ENCODE measurements around the gene ABCA10.
"Not testable (repeated sequence)": the region's sequence is repeated elsewhere in the genome, so short reads cannot be mapped to it uniquely, and the experiment has no call there.

ABCA10 gene

GRCh38 chr17:69228576-69228975 lies at the start of gene ABCA10:
TSS of gene ABCA10 (minus strand) at chr17:69228824. CDS start at chr17:69225358, 3,466 bp downstream.
- no peak for DNase-seq

- DNase-seq: not testable (repeated sequence)
These were observed 47.7 kb upstream of the ABCA10 start for GRCh38 chr17:69276279-69276678.

DNA sequence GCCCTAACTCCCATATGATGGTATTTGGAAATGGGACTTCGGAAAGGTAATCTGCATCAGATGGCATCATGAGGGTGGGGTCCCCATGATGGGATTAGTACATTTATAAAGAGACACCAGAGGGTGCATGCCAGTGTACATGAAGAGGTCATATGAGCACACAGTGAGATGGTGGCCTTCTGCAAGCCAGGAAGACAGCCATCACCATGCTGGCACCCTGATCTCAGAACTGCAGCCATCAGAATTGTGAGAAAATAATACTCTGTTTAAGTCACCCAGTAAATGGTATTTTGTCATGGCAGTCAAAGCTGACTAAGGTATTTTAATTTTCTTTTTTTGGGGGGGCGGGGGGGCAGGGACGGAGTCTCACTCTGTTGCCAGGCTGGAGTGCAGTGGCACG lies 47.1 kb upstream of the ABCA10 start:
- DNase-seq: no peak

DNA sequence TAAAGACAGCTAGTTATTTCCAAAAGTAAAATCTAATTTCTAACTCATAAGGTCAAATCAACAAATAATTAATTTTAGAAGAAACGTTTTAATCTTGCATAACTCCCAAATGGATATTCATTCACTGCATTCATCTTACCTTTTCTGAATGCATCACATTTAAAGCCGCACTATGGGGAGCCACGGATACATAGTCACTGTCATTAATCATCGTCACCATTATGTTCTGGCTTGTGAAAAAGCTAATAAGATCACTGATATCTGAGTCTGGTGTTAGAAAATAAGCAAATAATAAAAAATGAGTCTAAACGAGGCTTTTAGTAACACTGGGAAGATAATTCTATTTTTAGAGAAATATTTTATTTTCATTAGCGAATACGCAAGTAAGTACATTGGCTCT lies 42.4 kb upstream of the ABCA10 start:
- no peak for DNase-seq

GRCh38 chr17:69269131-69269998 lies 40.7 kb upstream of the ABCA10 start:
- no peak for DNase-seq

- no peak for DNase-seq
These were observed 40.0 kb upstream of the ABCA10 start for GRCh38 chr17:69268543-69269014.

GRCh38 chr17:69267219-69267618 lies 38.6 kb upstream of the ABCA10 start:
- DNase-seq: no peak

- DNase-seq: no peak
These were observed 37.2 kb upstream of the ABCA10 start for GRCh38 chr17:69265873-69266272.

GRCh38 chr17:69254187-69254586 lies 25.6 kb upstream of the ABCA10 start:
- no peak for DNase-seq

DNA sequence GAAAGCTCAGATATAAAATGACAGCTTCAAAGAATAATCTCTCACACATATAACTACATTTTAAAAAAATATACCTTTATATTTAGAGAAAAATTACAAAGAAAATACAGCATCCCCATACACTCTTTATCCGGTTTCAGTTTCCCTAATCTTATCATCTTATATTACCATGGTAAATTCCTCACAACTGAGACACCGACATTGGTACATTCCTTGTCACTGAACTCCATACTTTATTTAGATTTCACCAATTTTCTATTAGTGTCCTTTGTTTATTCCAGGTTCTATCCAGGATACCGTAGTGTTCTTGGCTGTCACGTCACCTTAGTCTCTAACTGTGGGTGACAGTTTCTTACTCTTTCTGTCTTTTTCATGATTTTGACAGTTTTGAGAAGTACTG lies 22.0 kb upstream of the ABCA10 start:
- no peak for DNase-seq

- no peak for DNase-seq
These were observed 18.2 kb upstream of the ABCA10 start for GRCh38 chr17:69246726-69247375.

- DNase-seq: no peak
These were observed 17.6 kb upstream of the ABCA10 start for GRCh38 chr17:69246202-69246601.

DNA sequence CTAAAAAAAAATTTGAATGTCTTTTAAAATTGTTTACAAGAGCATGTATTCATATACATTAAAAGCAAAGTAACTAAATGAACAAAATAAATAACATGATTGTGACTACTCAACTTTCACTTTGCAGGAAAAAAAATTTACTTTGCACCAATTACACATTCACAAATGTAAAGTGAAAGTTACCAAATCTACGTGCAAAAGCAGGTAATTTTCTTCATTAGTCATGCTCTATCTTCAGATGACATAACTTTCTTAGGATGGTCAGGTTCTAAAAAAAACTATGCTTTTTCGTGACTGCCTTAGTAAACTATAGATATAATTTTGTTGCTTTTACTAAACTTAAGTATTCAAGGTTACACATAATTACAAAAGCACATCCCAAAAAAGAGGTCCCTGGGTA lies 17.0 kb upstream of the ABCA10 start:
- no peak for DNase-seq

GRCh38 chr17:69239611-69240600 lies 11.3 kb upstream of the ABCA10 start:
- DNase-seq: no peak

GRCh38 chr17:69236946-69237345 lies 8.3 kb upstream of the ABCA10 start:
- DNase-seq: no peak

- no peak for DNase-seq
These were observed 7.8 kb upstream of the ABCA10 start for GRCh38 chr17:69236464-69236863.

- peak; percentile 81 for DNase-seq
These were observed 6.9 kb upstream of the ABCA10 start for GRCh38 chr17:69235338-69236058.

GRCh38 chr17:69232650-69233049 lies 4.0 kb upstream of the ABCA10 start:
- DNase-seq: no peak

- no peak for DNase-seq
These were observed 2.9 kb upstream of the ABCA10 start for GRCh38 chr17:69231521-69231920.

GRCh38 chr17:69230939-69231338 lies 2.3 kb upstream of the ABCA10 start:
- no peak for DNase-seq

GRCh38 chr17:69228018-69228417 lies 606 bp downstream of the ABCA10 start:
- no peak for DNase-seq

DNA sequence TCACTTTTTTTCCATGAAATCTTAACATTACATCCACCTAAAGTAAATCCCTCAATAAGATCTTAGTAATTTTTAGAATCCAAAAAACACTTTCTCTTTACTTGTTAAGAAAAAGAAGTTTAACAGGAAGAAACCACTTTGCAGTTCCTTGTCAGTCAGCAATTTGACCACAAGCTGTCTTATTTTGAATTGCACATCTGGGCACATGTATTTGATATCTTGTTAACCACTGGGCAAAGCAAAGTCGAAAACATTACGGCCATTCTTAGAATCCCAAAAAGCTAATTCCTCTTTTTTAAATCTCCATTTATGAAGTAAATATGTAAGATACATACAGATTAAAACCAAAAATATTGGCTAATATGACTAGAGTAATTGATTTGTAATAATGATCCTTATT lies 1.1 kb downstream of the ABCA10 start:
- DNase-seq: no peak

Data from activated CD4-positive, alpha-beta T cell treated with anti-CD3 and anti-CD28 coated beads for 48 hours (primary cell).